GM21737 (cell line): ENCODE data around the gene PGA5.
"Not testable (repeated sequence)": the region's sequence is repeated elsewhere in the genome, so short reads cannot be mapped to it uniquely, and the experiment has no call there.

ENCODE experiments used
- ATAC-seq: cut with Tn5 transposase; IDR thresholded peaks from one replicate; pipeline ENCODE4 v1.9.1; 2021; ENCODE audit warnings: mild to moderate bottlenecking, moderate library complexity; ENCODE audit not compliant: unreplicated experiment

PGA5 gene

GRCh38 chr11:61222692-61223091 lies 18.3 kb upstream of the PGA5 start:
- not testable (repeated sequence) for ATAC-seq

- not testable (repeated sequence) for ATAC-seq
Measured at GRCh38 chr11:61226457-61227137, 14.4 kb upstream of the PGA5 start.

GRCh38 chr11:61229458-61229857 lies 11.5 kb upstream of the PGA5 start:
- ATAC-seq = not testable (repeated sequence)

GRCh38 chr11:61231033-61231432 lies 9.9 kb upstream of the PGA5 start:
- not testable (repeated sequence) for ATAC-seq

GRCh38 chr11:61231585-61231984 lies 9.4 kb upstream of the PGA5 start:
- ATAC-seq = not testable (repeated sequence)

- ATAC-seq = not testable (repeated sequence)
Measured at GRCh38 chr11:61232548-61233145, 8.3 kb upstream of the PGA5 start.

- not testable (repeated sequence) for ATAC-seq
Measured at GRCh38 chr11:61237130-61237529, 3.8 kb upstream of the PGA5 start.

GRCh38 chr11:61240288-61240687 lies 687 bp upstream of the PGA5 start:
- not testable (repeated sequence) for ATAC-seq

- ATAC-seq = not testable (repeated sequence)
Measured at GRCh38 chr11:61241526-61241925, 551 bp downstream of the PGA5 start.

GRCh38 chr11:61245284-61245964 lies 4.4 kb downstream of the PGA5 start:
- not testable (repeated sequence) for ATAC-seq

GRCh38 chr11:61248071-61248470 lies 7.1 kb downstream of the PGA5 start:
- ATAC-seq = not testable (repeated sequence)

GRCh38 chr11:61249201-61249600 lies 8.2 kb downstream of the PGA5 start:
- not testable (repeated sequence) for ATAC-seq

GRCh38 chr11:61250796-61251765 lies 10.1 kb downstream of the PGA5 start:
- not testable (repeated sequence) for ATAC-seq

- not testable (repeated sequence) for ATAC-seq
Measured at GRCh38 chr11:61252332-61252731, 11.4 kb downstream of the PGA5 start.

- ATAC-seq = peak; percentile 83
Measured at GRCh38 chr11:61254403-61255025, 13.5 kb downstream of the PGA5 start.

- ATAC-seq = no peak
Measured at GRCh38 chr11:61256710-61257482, 15.9 kb downstream of the PGA5 start.

GRCh38 chr11:61258546-61258945 lies 17.6 kb downstream of the PGA5 start:
- no peak for ATAC-seq

GRCh38 chr11:61259363-61259762 lies 18.4 kb downstream of the PGA5 start:
- ATAC-seq = no peak

- no peak for ATAC-seq
Measured at GRCh38 chr11:61264371-61264770, 23.4 kb downstream of the PGA5 start.

GRCh38 chr11:61264795-61265194 lies 23.8 kb downstream of the PGA5 start:
- ATAC-seq = no peak
